ENCODE results near the gene WDR7.

The WDR7 gene

GRCh38 chr18:56974141-56974540 lies 323.0 kb downstream of the WDR7 start:
- DNase-seq (ENCODE audit: insufficient read length, low spot score), result no peak
- no peak for TF ChIP-seq CTCF (IDR thresholded peaks at IDR 0.05; ENCODE audit: insufficient read depth, missing control alignments)
- no peak for FAIRE-seq

GRCh38 chr18:56975276-56975675 lies 324.1 kb downstream of the WDR7 start:
- FAIRE-seq (peak; percentile 93), DNase-seq (ENCODE audit: insufficient read length, low spot score) (no peak)
- TF ChIP-seq CTCF (IDR thresholded peaks at IDR 0.05; ENCODE audit: insufficient read depth, missing control alignments), result no peak

- FAIRE-seq, result no peak
- peak; percentile 22 for DNase-seq (ENCODE audit: insufficient read length, low spot score)
- no peak for TF ChIP-seq CTCF (IDR thresholded peaks at IDR 0.05; ENCODE audit: insufficient read depth, missing control alignments)
Measured at GRCh38 chr18:56977309-56977708, 326.1 kb downstream of the WDR7 start.

GRCh38 chr18:56977771-56978170 lies 326.6 kb downstream of the WDR7 start:
- FAIRE-seq (peak; percentile 100), DNase-seq (ENCODE audit: insufficient read length, low spot score) (no peak)
- TF ChIP-seq CTCF (IDR thresholded peaks at IDR 0.05; ENCODE audit: insufficient read depth, missing control alignments), result no peak

GRCh38 chr18:56980151-56980550 lies 329.0 kb downstream of the WDR7 start:
- no peak for TF ChIP-seq CTCF (IDR thresholded peaks at IDR 0.05; ENCODE audit: insufficient read depth, missing control alignments)
- no peak for DNase-seq (ENCODE audit: insufficient read length, low spot score)
- no peak for FAIRE-seq

- TF ChIP-seq CTCF (IDR thresholded peaks at IDR 0.05; ENCODE audit: insufficient read depth, missing control alignments), result no peak
- FAIRE-seq, result no peak
- DNase-seq (ENCODE audit: insufficient read length, low spot score), result no peak
Measured at GRCh38 chr18:56982766-56983165, 331.6 kb downstream of the WDR7 start.

- no peak for TF ChIP-seq CTCF (IDR thresholded peaks at IDR 0.05; ENCODE audit: insufficient read depth, missing control alignments)
- FAIRE-seq (peak; percentile 99), DNase-seq (ENCODE audit: insufficient read length, low spot score) (no peak)
Measured at GRCh38 chr18:56983275-56983992, 332.3 kb downstream of the WDR7 start.

All from D721Med (cell line).